Daoy (cell line): ENCODE results near the gene RNASE8. TPM values are rescaled to one million over a fixed set of nuclear protein-coding genes. Genes with fewer than 3 reads are reported as not detected.
A peak's percentile ranks its signal among the peaks of the same experiment; 100 is the strongest.

ENCODE experiments used
- DNase-seq: peaks from one replicate; pipeline ENCODE4 v3.0.0-alpha.2; 2015; ENCODE audit warnings: low read depth
- total RNA-seq: library from RNA; depleted of rRNA; stranded (reverse); fragments of >200 nt; shearing (Covaris generic); gene quantifications from 2 replicates; pipeline ENCODE4 v1.2.3, GENCODE V29; 2014

RNASE8 gene
- total RNA-seq, 1 experiment from 2014 or later: not detected

- no peak for DNase-seq
These were observed 15.2 kb downstream of the RNASE8 start for GRCh38 chr14:21072781-21073339.

- DNase-seq: no peak
These were observed 16.3 kb downstream of the RNASE8 start for GRCh38 chr14:21073921-21074320.

GRCh38 chr14:21074398-21075272 is 17.0 kb downstream of the RNASE8 start:
- no peak for DNase-seq

GRCh38 chr14:21075719-21076437 is 18.3 kb downstream of the RNASE8 start:
- no peak for DNase-seq

GRCh38 chr14:21077672-21078071 is 20.1 kb downstream of the RNASE8 start:
- no peak for DNase-seq

- no peak for DNase-seq
These were observed 20.7 kb downstream of the RNASE8 start for GRCh38 chr14:21078287-21078686.

GRCh38 chr14:21078726-21079125 is 21.1 kb downstream of the RNASE8 start:
- no peak for DNase-seq

GRCh38 chr14:21081521-21082142 is 24.0 kb downstream of the RNASE8 start:
- no peak for DNase-seq

- DNase-seq: no peak
These were observed 26.1 kb downstream of the RNASE8 start for GRCh38 chr14:21083565-21084325.

- no peak for DNase-seq
These were observed 26.8 kb downstream of the RNASE8 start for GRCh38 chr14:21084396-21084795.

- DNase-seq: peak; percentile 75
These were observed 27.6 kb downstream of the RNASE8 start for GRCh38 chr14:21084998-21085853.

- no peak for DNase-seq
These were observed 29.3 kb downstream of the RNASE8 start for GRCh38 chr14:21086908-21087293.

GRCh38 chr14:21087294-21088091 is 29.9 kb downstream of the RNASE8 start:
- DNase-seq: peak; percentile 96

- DNase-seq: no peak
These were observed 31.1 kb downstream of the RNASE8 start for GRCh38 chr14:21088687-21089086.

- DNase-seq: no peak
These were observed 31.6 kb downstream of the RNASE8 start for GRCh38 chr14:21089271-21089670.

- no peak for DNase-seq
These were observed 32.2 kb downstream of the RNASE8 start for GRCh38 chr14:21089877-21090193.

- DNase-seq: no peak
These were observed 32.7 kb downstream of the RNASE8 start for GRCh38 chr14:21090194-21090939.

GRCh38 chr14:21090940-21091663 is 33.5 kb downstream of the RNASE8 start:
- no peak for DNase-seq
